MCF 10A (cell line): ENCODE data around the gene RBMY1E. TPM values are rescaled to one million over a fixed set of nuclear protein-coding genes. Genes with fewer than 3 reads are reported as not detected.
"Not testable (repeated sequence)": the region's sequence is repeated elsewhere in the genome, so short reads cannot be mapped to it uniquely, and the experiment has no call there.

Experiments
- Bru-seq: library from RNA; stranded (reverse); fragments of 400-500 nt; gene quantifications from one replicate; lab custom pipeline; 2021; lab: Mats Ljungman, UMichigan
- BruChase-seq, 2 experiments: library from RNA; stranded (reverse); fragments of 400-500 nt; gene quantifications; one replicate each; lab custom pipeline; 2021; lab: Mats Ljungman, UMichigan
- BruUV-seq: library from RNA; stranded (reverse); fragments of 400-500 nt; replicated peaks from 2 replicates; lab custom pipeline; 2021; lab: Mats Ljungman, UMichigan
- CTCF ChIA-PET: fragments of 300-600 bp; sonication (Branson Sonifier 250); formaldehyde crosslinking; extraction: SDS; loops from one replicate; lab custom pipeline; 2021; ENCODE audit warnings: antibody characterized with exemption, inconsistent platforms; lab: Yijun Ruan, JAX
- POLR2A ChIA-PET: fragments of 300-600, 350-650 bp; sonication (Branson Sonifier 250); formaldehyde crosslinking; extraction: SDS; loops from one replicate; lab custom pipeline; 2020; ENCODE audit warnings: antibody characterized with exemption, inconsistent platforms; lab: Yijun Ruan, JAX
- DNase-seq: peaks from one replicate; pipeline ENCODE4 v3.0.0-alpha.2; 2018; ENCODE audit not compliant: unreplicated experiment
- H3K27ac Mint-ChIP-seq: one replicate; pipeline ENCODE4 v1.8.0; 2022; ENCODE audit warnings: mild to moderate bottlenecking, low read depth, mixed read lengths; ENCODE audit not compliant: unreplicated experiment
- H3K27me3 Mint-ChIP-seq: one replicate; pipeline ENCODE4 v1.8.0; 2022; ENCODE audit warnings: mixed read lengths; ENCODE audit not compliant: insufficient read depth, unreplicated experiment
- H3K36me3 Mint-ChIP-seq: one replicate; pipeline ENCODE4 v1.8.0; 2022; ENCODE audit warnings: mild to moderate bottlenecking, moderate library complexity, mixed read lengths; ENCODE audit not compliant: insufficient read depth, unreplicated experiment
- H3K4me1 Mint-ChIP-seq: one replicate; pipeline ENCODE4 v1.8.0; 2022; ENCODE audit warnings: mixed read lengths; ENCODE audit not compliant: insufficient read depth, unreplicated experiment
- H3K4me3 Mint-ChIP-seq: one replicate; pipeline ENCODE4 v1.8.0; 2022; ENCODE audit warnings: mild to moderate bottlenecking, moderate library complexity, mixed read lengths; ENCODE audit not compliant: unreplicated experiment
- H3K9me3 Mint-ChIP-seq: one replicate; pipeline ENCODE4 v1.8.0; 2022; ENCODE audit warnings: mixed read lengths; ENCODE audit not compliant: unreplicated experiment
- intact Hi-C: fragments of 100-400 bp; cut with micrococcal nuclease; formaldehyde crosslinking; loops from 2 replicates; pipeline ENCODE4 v1.14.1; 2022
- long read RNA-seq: library from polyadenylated mRNA; stranded (forward); transcript quantifications from one replicate; pipeline ENCODE4 v2.0.0, GENCODE V29; 2022
- total RNA-seq: library from RNA; stranded (reverse); gene quantifications from 2 replicates; pipeline ENCODE4 v1.2.3, GENCODE V29; 2022

The RBMY1E gene
- total RNA-seq (not detected in 2 replicates), Bru-seq, nascent RNA (not detected), BruChase-seq, experiment 1, labeled RNA remaining after a 6-hour chase (not detected), BruChase-seq, experiment 2, labeled RNA remaining after a 2-hour chase (not detected)
- long read RNA-seq, result 0 reads

DNA sequence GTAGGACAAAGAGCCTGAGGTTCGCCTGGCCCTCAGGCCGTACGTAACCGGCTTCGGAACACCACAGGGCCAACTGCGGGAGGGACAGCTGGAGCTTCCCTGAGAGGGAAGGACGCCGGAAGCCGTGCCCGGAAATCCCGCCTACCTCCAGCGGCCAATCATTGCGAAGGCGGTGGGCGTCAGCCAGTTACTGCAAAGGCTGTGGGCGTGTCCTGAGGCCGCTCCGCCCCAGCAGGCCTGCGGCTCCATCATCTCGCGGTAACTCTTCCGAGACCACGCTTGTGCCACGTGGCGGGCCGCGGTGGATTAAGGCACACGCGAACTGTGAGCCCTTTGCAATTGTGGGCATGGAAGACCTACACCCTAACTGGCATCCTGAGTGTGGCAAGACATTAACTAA is at the start of gene RBMY1E:
TSS of gene RBMY1E (minus strand) at position 101 of the 400 bp plus-strand sequence. CDS start 1,978 bp downstream, outside the sequence.
- CTCF ChIA-PET, H3K27ac Mint-ChIP-seq, POLR2A ChIA-PET, intact Hi-C loops, H3K9me3 Mint-ChIP-seq, H3K4me1 Mint-ChIP-seq, H3K36me3 Mint-ChIP-seq, DNase-seq, H3K27me3 Mint-ChIP-seq, H3K4me3 Mint-ChIP-seq, BruUV-seq: not testable (repeated sequence)

DNA sequence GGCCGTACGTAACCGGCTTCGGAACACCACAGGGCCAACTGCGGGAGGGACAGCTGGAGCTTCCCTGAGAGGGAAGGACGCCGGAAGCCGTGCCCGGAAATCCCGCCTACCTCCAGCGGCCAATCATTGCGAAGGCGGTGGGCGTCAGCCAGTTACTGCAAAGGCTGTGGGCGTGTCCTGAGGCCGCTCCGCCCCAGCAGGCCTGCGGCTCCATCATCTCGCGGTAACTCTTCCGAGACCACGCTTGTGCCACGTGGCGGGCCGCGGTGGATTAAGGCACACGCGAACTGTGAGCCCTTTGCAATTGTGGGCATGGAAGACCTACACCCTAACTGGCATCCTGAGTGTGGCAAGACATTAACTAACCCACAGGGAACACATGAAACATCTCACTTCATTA is 23.4 kb downstream of the RBMY1E start, which contains the start of gene RBMY1D:
TSS of gene RBMY1D (minus strand) at position 101 of the 400 bp plus-strand sequence. CDS start 2,013 bp downstream, outside the sequence.
- DNase-seq, BruUV-seq, H3K27me3 Mint-ChIP-seq, H3K36me3 Mint-ChIP-seq, H3K9me3 Mint-ChIP-seq, POLR2A ChIA-PET, H3K4me3 Mint-ChIP-seq, H3K4me1 Mint-ChIP-seq, H3K27ac Mint-ChIP-seq, CTCF ChIA-PET, intact Hi-C loops: not testable (repeated sequence)

DNA sequence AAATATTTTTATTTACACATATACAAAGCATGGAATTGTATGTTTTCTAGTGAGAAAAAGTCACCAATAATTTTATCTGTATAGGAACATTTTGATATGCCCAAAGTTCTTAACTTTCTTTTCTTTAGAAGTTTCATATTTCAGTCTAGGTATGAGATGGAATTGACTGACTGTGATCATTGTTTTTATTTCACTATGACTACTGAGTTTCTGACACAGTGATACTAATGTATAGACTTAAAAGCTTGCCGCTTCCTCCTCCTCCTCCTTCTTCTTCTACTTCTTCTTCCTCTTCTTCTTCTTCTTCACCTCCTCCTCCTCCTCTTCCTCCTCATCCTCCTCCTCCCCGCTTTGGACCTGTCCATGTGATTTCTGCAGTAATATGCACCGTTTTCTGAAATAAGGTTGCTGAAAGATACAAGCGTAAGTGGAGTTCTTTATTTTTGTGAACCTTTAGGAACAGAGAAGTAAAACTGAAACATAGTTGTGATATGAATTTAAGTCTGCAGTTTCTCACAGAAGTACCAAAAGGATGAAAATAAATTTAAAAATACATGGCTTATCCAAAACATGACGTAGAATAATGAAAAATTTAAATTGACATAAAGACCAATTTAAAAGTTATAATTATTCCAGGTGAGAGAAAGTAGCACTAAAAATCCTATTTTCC is 48.3 kb downstream of the RBMY1E start:
- H3K9me3 Mint-ChIP-seq, H3K4me1 Mint-ChIP-seq, BruUV-seq, H3K4me3 Mint-ChIP-seq, DNase-seq, H3K36me3 Mint-ChIP-seq, CTCF ChIA-PET, POLR2A ChIA-PET, intact Hi-C loops, H3K27me3 Mint-ChIP-seq, H3K27ac Mint-ChIP-seq: not testable (repeated sequence)

Other genes starting within 250 kb of the RBMY1E start
- gene RBMY1D, start 23.5 kb downstream of the RBMY1E start, total RNA-seq, result not detected in 2 replicates